GM08714 (cell line): ENCODE results near the gene MAEA.

Experiments used
- H3K4me3 ChIP-seq: fragments of 200-500 bp; sonication (Bioruptor generic); 2 replicates; pipeline ENCODE4 v1.5.1; 2014; ENCODE audit warnings: mild to moderate bottlenecking, low read length, inconsistent platforms
- ZNF274 ChIP-seq: IDR thresholded peaks from 2 replicates; pipeline ENCODE4 v1.6.1; 2012; ENCODE audit warnings: mild to moderate bottlenecking, low read depth, low read length

Gene MAEA

DNA sequence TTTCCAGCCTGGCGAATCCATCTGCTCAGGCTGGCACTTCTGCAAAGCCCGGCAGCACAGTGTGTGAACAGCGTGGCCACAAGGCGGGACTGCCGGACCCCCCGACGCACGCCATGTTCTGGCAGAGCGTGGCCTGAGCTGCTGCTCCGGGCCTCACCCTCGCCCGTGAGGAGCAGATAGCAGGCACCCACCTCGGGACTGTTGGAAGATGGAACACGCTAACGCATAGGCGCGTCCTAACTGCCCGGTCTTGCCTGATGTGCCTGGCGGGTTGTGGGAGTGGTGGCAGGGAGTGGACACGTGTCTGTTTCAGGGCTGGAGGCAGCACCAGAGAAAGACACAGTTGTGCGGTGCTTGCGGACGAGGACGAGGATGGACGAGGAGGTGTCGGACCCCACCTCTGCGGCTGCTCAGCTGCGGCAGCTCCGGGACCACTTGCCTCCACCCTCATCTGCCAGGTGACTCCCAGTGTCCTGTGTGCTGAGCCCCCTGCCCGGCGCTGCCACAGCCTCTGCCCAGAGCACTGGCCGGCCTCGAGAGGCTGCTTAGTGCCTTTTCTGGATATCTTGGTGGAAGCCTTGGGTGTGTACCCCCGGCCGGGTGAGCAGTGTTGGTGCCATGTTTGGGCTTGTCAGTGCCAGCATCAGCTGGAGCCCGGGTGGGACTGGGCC is 85.5 kb downstream of the MAEA start:
- no peak for TF ChIP-seq ZNF274
- H3K4me3 ChIP-seq, result no peak overlapping the region

GRCh38 chr4:1375761-1376322 is 86.2 kb downstream of the MAEA start:
- no peak overlapping the region for H3K4me3 ChIP-seq
- no peak for TF ChIP-seq ZNF274

DNA sequence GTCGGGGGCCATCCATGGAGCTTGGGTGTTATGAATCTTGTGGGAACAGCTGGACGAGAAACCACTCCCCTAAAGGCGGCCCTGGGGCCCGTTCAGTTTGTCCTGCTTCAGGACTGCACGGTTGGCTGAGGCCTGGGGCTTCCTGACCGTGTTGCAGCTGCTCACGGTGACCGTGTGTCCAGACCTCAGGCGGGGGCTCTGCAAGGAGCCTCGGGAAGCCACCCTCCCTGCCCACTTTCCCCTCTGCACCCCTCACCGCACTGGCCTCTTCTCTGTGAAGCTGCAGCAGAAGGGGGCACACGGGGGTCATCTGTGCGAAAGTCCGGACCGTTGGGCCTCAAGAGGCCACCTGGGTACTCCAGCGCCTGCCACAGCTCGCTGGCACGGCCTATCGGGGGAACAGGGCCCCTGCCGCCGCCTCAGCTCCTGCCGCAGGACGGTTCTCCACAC is 86.7 kb downstream of the MAEA start:
- H3K4me3 ChIP-seq, result no peak overlapping the region
- no peak for TF ChIP-seq ZNF274

- TF ChIP-seq ZNF274, result no peak
- no peak overlapping the region for H3K4me3 ChIP-seq
Observed at GRCh38 chr4:1376841-1377605, 87.3 kb downstream of the MAEA start.

DNA sequence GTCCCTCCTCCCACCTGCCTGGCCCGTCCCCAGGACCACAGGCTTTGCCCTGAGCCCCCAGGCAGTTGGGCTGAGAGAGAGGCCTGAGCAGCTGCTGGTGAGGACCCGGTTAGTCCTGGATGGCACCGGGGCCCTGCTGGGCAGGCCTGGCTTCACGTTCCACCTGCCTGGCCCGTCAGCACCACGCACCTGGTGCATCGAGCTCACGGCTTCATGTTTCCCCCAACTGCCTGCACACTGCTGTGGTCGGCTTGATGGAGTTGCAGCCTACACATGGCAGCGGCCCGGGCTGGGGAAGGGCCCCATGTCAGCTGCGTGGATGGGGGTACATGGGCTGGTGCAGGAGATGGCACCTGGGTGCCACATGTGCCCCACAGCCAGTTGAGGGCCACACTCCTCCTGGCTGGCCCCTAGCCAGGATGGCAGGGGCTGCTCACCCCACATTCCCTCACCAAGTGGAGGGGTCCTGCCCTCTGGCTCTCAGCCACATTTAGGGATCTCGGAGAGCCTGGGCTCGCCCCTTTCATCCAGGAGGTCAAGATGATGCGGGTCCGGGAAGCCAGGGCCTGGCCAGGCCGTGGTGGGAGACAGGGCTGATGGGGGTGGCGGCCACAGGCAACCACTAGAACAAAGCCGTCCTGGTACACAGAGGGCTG is 88.0 kb downstream of the MAEA start:
- no peak for TF ChIP-seq ZNF274
- H3K4me3 ChIP-seq, result no peak overlapping the region

DNA sequence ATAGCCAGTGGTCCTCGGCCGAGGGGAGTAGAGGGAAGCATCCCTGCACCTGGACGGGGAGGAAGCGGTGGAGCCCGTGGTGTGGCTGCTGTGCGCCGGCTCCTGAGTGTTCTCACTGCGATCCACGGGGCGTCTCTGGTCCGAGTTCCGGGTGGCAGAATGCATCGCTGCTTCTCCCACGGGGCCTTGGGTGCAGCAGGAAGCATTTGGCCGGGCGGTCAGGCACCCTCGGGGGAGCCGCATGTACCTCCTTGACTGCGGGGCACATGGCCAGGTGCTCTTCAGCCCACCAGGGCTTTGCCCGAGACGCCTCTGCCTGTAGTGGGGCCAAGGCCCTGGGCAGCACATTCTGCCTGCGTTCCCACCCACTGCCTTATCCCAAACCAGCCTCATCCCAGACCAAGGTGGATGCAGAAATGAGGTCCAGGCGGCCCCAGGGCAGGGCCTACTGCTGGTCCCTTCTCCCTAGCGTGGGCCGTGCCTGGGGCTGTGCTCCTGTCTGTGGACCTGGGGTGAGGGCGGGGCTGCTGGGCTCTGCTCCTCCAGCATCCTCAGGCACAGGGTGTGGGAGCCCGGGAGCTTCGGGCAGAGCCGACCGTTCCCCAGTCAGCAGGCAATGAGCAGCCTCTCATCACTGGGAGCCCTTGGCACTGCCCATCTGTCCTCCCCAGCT is 89.0 kb downstream of the MAEA start:
- no peak overlapping the region for H3K4me3 ChIP-seq
- no peak for TF ChIP-seq ZNF274

GRCh38 chr4:1379351-1379781 is 89.7 kb downstream of the MAEA start:
- TF ChIP-seq ZNF274, result no peak
- no peak overlapping the region for H3K4me3 ChIP-seq

GRCh38 chr4:1379801-1380331 is 90.2 kb downstream of the MAEA start:
- no peak overlapping the region for H3K4me3 ChIP-seq
- TF ChIP-seq ZNF274, result no peak

DNA sequence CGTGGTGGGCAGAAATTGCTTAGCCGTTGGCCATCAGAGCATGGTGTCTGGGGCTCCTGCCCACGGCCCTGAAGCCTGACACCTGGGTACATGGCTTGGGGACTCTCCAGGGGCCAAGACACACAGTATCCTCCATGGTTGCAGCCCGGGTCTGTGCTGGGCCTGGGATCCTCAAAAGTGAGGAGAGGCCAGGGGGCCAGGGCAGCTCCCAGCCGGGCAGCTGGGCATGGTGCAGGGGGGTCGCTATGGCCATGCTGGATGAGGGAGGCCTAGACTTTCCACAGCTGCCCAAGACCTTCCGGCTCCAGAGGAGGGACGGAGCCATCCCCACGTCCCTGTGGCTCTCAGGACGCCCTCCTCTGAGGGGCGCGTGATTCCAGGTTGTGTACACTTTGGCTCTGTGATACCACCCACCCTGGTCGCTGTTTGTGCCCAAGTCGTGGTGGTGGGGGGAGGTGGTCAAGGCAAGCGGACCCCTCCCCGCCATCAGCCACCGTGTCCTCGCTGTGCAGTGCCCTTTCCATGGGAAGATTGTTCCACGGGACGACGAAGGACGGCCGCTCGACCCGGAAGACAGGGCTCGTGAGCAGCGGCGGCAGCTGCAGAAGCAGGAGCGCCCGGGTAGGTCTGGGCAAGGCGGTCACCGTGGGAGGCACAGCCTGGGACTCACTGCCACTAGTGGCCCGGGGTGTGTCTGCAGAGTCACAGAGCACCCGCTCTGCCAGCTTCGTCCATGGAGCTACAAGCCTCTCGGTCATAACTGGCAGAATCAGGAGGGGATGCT is 90.9 kb downstream of the MAEA start:
- H3K4me3 ChIP-seq, result no peak overlapping the region
- no peak for TF ChIP-seq ZNF274

DNA sequence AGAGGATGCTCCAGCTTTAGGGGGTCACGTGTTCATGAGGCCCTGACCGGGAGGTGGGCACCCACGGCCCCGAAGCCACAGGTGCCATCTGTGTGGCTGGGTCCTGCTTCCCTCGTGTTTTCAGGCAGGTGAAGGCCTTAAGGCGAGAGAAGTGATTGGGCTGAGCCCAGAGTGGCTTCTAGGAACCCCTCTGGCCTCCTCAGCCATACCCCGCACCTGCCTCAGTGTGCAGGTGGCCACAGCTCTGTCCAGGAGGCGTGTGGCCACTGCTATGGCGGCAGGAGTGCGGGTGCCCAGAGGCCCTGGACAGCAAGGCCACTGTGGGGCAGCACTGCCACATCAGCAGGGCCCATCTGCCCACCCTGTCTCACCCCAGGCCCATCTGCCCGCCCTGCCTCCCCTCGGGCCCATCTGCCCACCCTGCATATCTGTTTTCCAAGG is 91.5 kb downstream of the MAEA start:
- no peak for TF ChIP-seq ZNF274
- H3K4me3 ChIP-seq, result no peak overlapping the region

DNA sequence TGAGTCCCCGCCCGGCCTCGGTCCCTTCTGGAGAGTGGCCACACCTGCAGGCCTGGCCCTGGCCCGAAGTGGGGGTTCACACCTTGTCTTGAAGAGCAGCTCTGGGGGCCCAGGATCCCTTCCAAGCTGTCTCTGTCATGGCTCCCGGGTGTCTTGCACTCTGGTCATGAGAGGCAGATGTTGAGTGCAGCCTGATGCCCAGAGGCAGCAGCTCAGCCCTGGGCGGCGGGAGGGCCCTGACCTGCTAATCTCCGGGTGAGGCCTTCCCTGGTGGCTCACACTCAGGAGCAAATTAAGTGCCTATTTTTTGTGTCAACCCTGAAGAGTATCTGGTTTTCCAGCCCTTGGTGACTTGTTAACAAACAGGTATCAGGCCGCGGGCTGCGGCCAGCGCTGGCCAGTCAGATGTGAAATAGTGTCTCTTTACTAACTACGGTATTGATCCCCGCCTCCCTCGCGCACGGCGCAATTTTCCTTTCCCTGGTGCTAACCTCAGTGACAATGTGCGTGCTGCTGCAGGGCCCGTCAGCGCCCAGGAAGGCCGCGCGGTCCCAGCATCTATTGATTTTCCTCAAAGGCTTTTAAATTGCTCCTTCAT is 92.4 kb downstream of the MAEA start:
- no peak overlapping the region for H3K4me3 ChIP-seq
- no peak for TF ChIP-seq ZNF274

- no peak overlapping the region for H3K4me3 ChIP-seq
- no peak for TF ChIP-seq ZNF274
Observed at GRCh38 chr4:1382776-1383727, 93.4 kb downstream of the MAEA start.
